Hindlimb muscle (tissue), 1 donor: ENCODE data around the gene PRODH. TPM values are rescaled to one million over a fixed set of nuclear protein-coding genes. Genes with fewer than 3 reads are reported as not detected.
"Not testable (repeated sequence)": the region's sequence is repeated elsewhere in the genome, so short reads cannot be mapped to it uniquely, and the experiment has no call there.

Source experiments
- DNase-seq: peaks from one replicate; pipeline ENCODE4 v3.0.0-alpha.2; 2013
- polyA plus RNA-seq: library from polyadenylated mRNA; unstranded; fragments of 120-200 nt; gene quantifications from one replicate; pipeline ENCODE4 v1.2.1, GENCODE V29; 2013; ENCODE audit not compliant: insufficient read length

PRODH gene
- polyA plus RNA-seq, 1 donor: 8.8 TPM

GRCh38 chr22:18952022-18952421, 15.9 kb upstream of the PRODH start:
- no peak for DNase-seq

GRCh38 chr22:18950141-18950540, 14.0 kb upstream of the PRODH start:
- DNase-seq: no peak

GRCh38 chr22:18947905-18948304, 11.8 kb upstream of the PRODH start:
- no peak for DNase-seq

- DNase-seq: not testable (repeated sequence)
Measured at GRCh38 chr22:18947105-18947504, 11.0 kb upstream of the PRODH start.

- DNase-seq: not testable (repeated sequence)
Measured at GRCh38 chr22:18938691-18939090, 2.6 kb upstream of the PRODH start.

- not testable (repeated sequence) for DNase-seq
Measured at GRCh38 chr22:18934688-18935087, 1.4 kb downstream of the PRODH start.

GRCh38 chr22:18933914-18934313, 2.2 kb downstream of the PRODH start:
- DNase-seq: no peak

- no peak for DNase-seq
Measured at GRCh38 chr22:18931905-18932652, 4.0 kb downstream of the PRODH start.

GRCh38 chr22:18929459-18929858, 6.6 kb downstream of the PRODH start:
- no peak for DNase-seq

GRCh38 chr22:18927573-18927972, 8.5 kb downstream of the PRODH start:
- DNase-seq: no peak

GRCh38 chr22:18927020-18927419, 9.1 kb downstream of the PRODH start:
- DNase-seq: no peak

GRCh38 chr22:18925368-18926064, 10.6 kb downstream of the PRODH start:
- DNase-seq: no peak

GRCh38 chr22:18920257-18920902, 15.7 kb downstream of the PRODH start:
- DNase-seq: not testable (repeated sequence)

- DNase-seq: not testable (repeated sequence)
Measured at GRCh38 chr22:18917818-18918217, 18.3 kb downstream of the PRODH start.

GRCh38 chr22:18915550-18915949, 20.5 kb downstream of the PRODH start:
- DNase-seq: not testable (repeated sequence)

GRCh38 chr22:18914558-18914957, 21.5 kb downstream of the PRODH start:
- DNase-seq: not testable (repeated sequence)

GRCh38 chr22:18912264-18912946, 23.7 kb downstream of the PRODH start:
- not testable (repeated sequence) for DNase-seq

- DNase-seq: not testable (repeated sequence)
Measured at GRCh38 chr22:18911535-18911934, 24.6 kb downstream of the PRODH start.

- no peak for DNase-seq
Measured at GRCh38 chr22:18909556-18909955, 26.5 kb downstream of the PRODH start.

- DNase-seq: no peak
Measured at GRCh38 chr22:18906896-18907295, 29.2 kb downstream of the PRODH start.

- not testable (repeated sequence) for DNase-seq
Measured at GRCh38 chr22:18906410-18906745, 29.7 kb downstream of the PRODH start.

GRCh38 chr22:18905540-18906409, 30.3 kb downstream of the PRODH start, which contains the start of gene DGCR6:
Gene DGCR6, plus strand, starts transcription at chr22:18906320. Its CDS starts 55 bp downstream, at chr22:18906375.
- no peak for DNase-seq
